GM12878 (cell line): Measurements from ENCODE around the gene SAMD4A. TPM values are rescaled to one million over a fixed set of nuclear protein-coding genes. Genes with fewer than 3 reads are reported as not detected.

ENCODE experiments used
- ATF7 ChIP-seq: fragments of 450-650 bp; IDR thresholded peaks from 2 replicates; pipeline ENCODE4 v1.6.1; 2016; ENCODE audit warnings: low read depth, mild to moderate bottlenecking
- BCL11A ChIP-seq: IDR thresholded peaks from 2 replicates; pipeline ENCODE4 v1.6.1; 2011; ENCODE audit warnings: low read depth, low read length
- BHLHE40 ChIP-seq, 2 experiments: fragments of 450-650 bp in 1 of 2; IDR thresholded peaks; 2 replicates each; pipeline ENCODE4 v1.6.1; 2011 to 2017; ENCODE audit warnings: low read depth in 2 of 2, borderline replicate concordance in 1 of 2, improper control_type of control experiment in 1 of 2, low read length in 1 of 2, mild to moderate bottlenecking in 1 of 2
- CBX5 ChIP-seq: sonication (generic); IDR thresholded peaks from 2 replicates; pipeline ENCODE4 v1.6.1; 2016; ENCODE audit warnings: low read depth, moderate library complexity, mild to moderate bottlenecking, inconsistent platforms
- CREM ChIP-seq: IDR thresholded peaks from 2 replicates; pipeline ENCODE4 v1.6.1; 2014; ENCODE audit warnings: antibody characterized with exemption, low read depth
- EP300 ChIP-seq, 2 experiments: fragments of 150-350 bp in 1 of 2; IDR thresholded peaks; 2 replicates each; pipeline ENCODE4 v1.6.1; 2011 to 2012; ENCODE audit warnings: low read depth in 2 of 2, low read length in 2 of 2, borderline replicate concordance in 1 of 2, improper control_type of control experiment in 1 of 2, inconsistent platforms in 1 of 2; ENCODE audit not compliant: control insufficient read depth in 1 of 2
- IKZF1 ChIP-seq: fragments of 450-650 bp; conservative IDR thresholded peaks from 2 replicates; pipeline ENCODE4 v1.6.1; 2017; ENCODE audit warnings: antibody characterized with exemption, mild to moderate bottlenecking
- LARP7 ChIP-seq: fragments of 450-650 bp; IDR thresholded peaks from 2 replicates; pipeline ENCODE4 v1.6.1; 2017; ENCODE audit warnings: mild to moderate bottlenecking
- NFXL1 ChIP-seq: fragments of 450-650 bp; IDR thresholded peaks from 2 replicates; pipeline ENCODE4 v1.6.1; 2017; ENCODE audit warnings: antibody characterized with exemption, mild to moderate bottlenecking, borderline replicate concordance
- POU2F2 ChIP-seq: IDR thresholded peaks from 3 replicates; pipeline ENCODE4 v1.6.1; 2011; ENCODE audit warnings: low read depth, mild to moderate bottlenecking, low read length, borderline replicate concordance
- PRDM15 ChIP-seq: fragments of 450-650 bp; formaldehyde crosslinking; IDR thresholded peaks from 2 replicates; pipeline ENCODE4 v1.4.0; 2020; ENCODE audit warnings: mild to moderate bottlenecking, moderate library complexity
- RAD51 ChIP-seq: fragments of 450-650 bp; IDR thresholded peaks from 2 replicates; pipeline ENCODE4 v1.6.1; 2016; ENCODE audit warnings: moderate library complexity, mild to moderate bottlenecking, inconsistent platforms
- REST ChIP-seq: IDR thresholded peaks from 2 replicates; pipeline ENCODE4 v1.6.1; 2012; ENCODE audit warnings: mild to moderate bottlenecking, low read depth, low read length
- SIX5 ChIP-seq: IDR thresholded peaks from 2 replicates; pipeline ENCODE4 v1.6.1; 2011; ENCODE audit warnings: mild to moderate bottlenecking, low read depth, low read length, moderate library complexity; ENCODE audit not compliant: severe bottlenecking
- SP1 ChIP-seq: IDR thresholded peaks from one replicate; pipeline ENCODE4 v1.6.1; 2011; ENCODE audit warnings: low read depth, low read length
- SRF ChIP-seq, 2 experiments: IDR thresholded peaks; 2 replicates each; pipeline ENCODE4 v1.6.1; 2011; ENCODE audit warnings: low read depth in 2 of 2, low read length in 2 of 2, mild to moderate bottlenecking in 1 of 2, moderate library complexity in 1 of 2
- SUPT20H ChIP-seq: IDR thresholded peaks from 2 replicates; pipeline ENCODE4 v1.6.1; 2011; ENCODE audit warnings: low read depth, mild to moderate bottlenecking, low read length, moderate library complexity, borderline replicate concordance; ENCODE audit not compliant: control insufficient read depth
- YY1 ChIP-seq: IDR thresholded peaks from 2 replicates; pipeline ENCODE4 v1.6.1; 2011; ENCODE audit warnings: low read depth, mild to moderate bottlenecking, low read length
- polyA plus RNA-seq, 11 experiments: library from polyadenylated mRNA; depleted of rRNA in 4 of 11; unstranded in 6 of 11; stranded (reverse) in 5 of 11; fragments of >200 nt; fragmentation: Nextera tagmentation in 4 of 11; fragmentation: Illumina TruSeq in 1 of 11; extraction: Ambion mirVana in 4 of 11; extraction: Trizol in 1 of 11; gene quantifications; 1 replicate in 1 of 11; 2 replicates in 10 of 11; pipeline versions ENCODE4 v1.2.1 to v1.2.3, GENCODE V29; 2011 to 2016; ENCODE audit warnings: inconsistent platforms in 2 of 11, missing spikeins in 2 of 11, low read depth in 1 of 11
- total RNA-seq, 4 experiments: library from RNA; depleted of rRNA in 3 of 4; stranded (reverse); fragments of >200 nt in 3 of 4; fragmentation: Illumina TruSeq in 1 of 4; extraction: Trizol in 1 of 4; gene quantifications; 2 replicates each; pipeline versions ENCODE4 v1.2.1 to v1.2.3, GENCODE V29; 2013 to 2021

The SAMD4A gene
- total and polyA plus RNA-seq, 10 of the 15 experiments (the other 5 are each of a cell fraction or from before 2014, with no cell fraction given), result 0.05 to 0.56 (median 0.31) TPM

- TF ChIP-seq NFXL1 (peak; percentile 85; the same call in 1 of the 2 replicates), REST (no peak), SUPT20H (no peak), PRDM15 (no peak), RAD51 (no peak), LARP7 (0 out of 2 replicates have a peak, but pooled peaks have one; percentile 28), ATF7 (no peak), BHLHE40 (IDR thresholded peaks at IDR 0.05; ENCODE audit: borderline replicate concordance in 1 of 2, low read depth in 2 of 2, low read length in 1 of 2) (peak in 1 of 2 experiments; percentile 33; a peak in 2 of 4 replicates), BCL11A (no peak), SIX5 (no peak), CBX5 (no peak), IKZF1 (peak; percentile 62), SRF (IDR thresholded peaks at IDR 0.05; ENCODE audit: low read depth in 2 of 2, low read length in 2 of 2) (no peak), YY1 (no peak), SP1 (no peak), EP300 (IDR thresholded peaks at IDR 0.05; ENCODE audit: borderline replicate concordance in 1 of 2, control insufficient read depth in 1 of 2, low read depth in 2 of 2, low read length in 2 of 2) (no peak), POU2F2 (no peak), CREM (no peak)
Measured at GRCh38 chr14:54566410-54567223, at the start of gene SAMD4A (continued).
